Fibroblast of mammary gland (primary cell): ENCODE results near the gene GDPD5.
A peak's percentile ranks its signal among the peaks of the same experiment; 100 is the strongest.

Experiments
- DNase-seq: peaks from one replicate; pipeline ENCODE4 v3.0.0-alpha.2; 2010; ENCODE audit warnings: low read depth
- H3K4me3 ChIP-seq: 2 replicates; pipeline ENCODE4 v1.5.1; 2011; ENCODE audit warnings: low read depth, mild to moderate bottlenecking, low read length, moderate library complexity; ENCODE audit not compliant: control insufficient read depth
- TF ChIP-seq, protein P1 (sequence below): conservative IDR thresholded peaks from 2 replicates; pipeline ENCODE4 v1.5.1; 2011; ENCODE audit warnings: low read depth, low read length, inconsistent platforms; ENCODE audit not compliant: control insufficient read depth, insufficient read depth

GDPD5 gene

GRCh38 chr11:75429902-75430713 lies 95.6 kb downstream of the GDPD5 start:
- no peak overlapping the region for H3K4me3 ChIP-seq
- TF ChIP-seq, protein P1, sequence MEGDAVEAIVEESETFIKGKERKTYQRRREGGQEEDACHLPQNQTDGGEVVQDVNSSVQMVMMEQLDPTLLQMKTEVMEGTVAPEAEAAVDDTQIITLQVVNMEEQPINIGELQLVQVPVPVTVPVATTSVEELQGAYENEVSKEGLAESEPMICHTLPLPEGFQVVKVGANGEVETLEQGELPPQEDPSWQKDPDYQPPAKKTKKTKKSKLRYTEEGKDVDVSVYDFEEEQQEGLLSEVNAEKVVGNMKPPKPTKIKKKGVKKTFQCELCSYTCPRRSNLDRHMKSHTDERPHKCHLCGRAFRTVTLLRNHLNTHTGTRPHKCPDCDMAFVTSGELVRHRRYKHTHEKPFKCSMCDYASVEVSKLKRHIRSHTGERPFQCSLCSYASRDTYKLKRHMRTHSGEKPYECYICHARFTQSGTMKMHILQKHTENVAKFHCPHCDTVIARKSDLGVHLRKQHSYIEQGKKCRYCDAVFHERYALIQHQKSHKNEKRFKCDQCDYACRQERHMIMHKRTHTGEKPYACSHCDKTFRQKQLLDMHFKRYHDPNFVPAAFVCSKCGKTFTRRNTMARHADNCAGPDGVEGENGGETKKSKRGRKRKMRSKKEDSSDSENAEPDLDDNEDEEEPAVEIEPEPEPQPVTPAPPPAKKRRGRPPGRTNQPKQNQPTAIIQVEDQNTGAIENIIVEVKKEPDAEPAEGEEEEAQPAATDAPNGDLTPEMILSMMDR = no peak
- DNase-seq = peak; percentile 58

GRCh38 chr11:75429641-75429901 lies 96.2 kb downstream of the GDPD5 start:
- TF ChIP-seq, protein P1 = no peak
- DNase-seq = no peak
- H3K4me3 ChIP-seq = no peak overlapping the region

GRCh38 chr11:75428989-75429640 lies 96.6 kb downstream of the GDPD5 start:
- TF ChIP-seq, protein P1 = no peak
- no peak overlapping the region for H3K4me3 ChIP-seq
- DNase-seq = no peak

DNA sequence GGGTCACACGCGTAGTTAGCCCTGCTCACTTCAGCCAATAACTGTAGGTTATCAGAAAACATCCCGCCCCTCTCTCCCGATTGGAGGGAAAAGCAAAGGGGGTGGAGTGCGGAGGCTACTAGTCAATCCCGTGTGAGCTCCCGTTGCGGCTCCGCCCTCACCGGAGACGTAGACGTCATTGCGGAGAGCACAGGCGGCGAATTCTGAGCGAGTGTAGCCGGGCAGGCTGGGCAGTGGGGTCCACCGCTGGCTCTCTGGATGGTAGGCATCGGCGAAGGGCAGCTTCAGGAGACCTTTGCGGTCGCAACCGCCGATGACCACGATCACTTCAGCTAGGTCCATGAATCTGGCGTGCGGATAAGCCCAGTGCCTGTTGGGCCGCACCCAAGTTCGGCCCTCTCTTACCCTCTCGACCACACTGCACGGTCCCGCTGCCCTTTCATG lies 97.4 kb downstream of the GDPD5 start:
- peak; percentile 86 for DNase-seq
- TF ChIP-seq, protein P1 = no peak
- H3K4me3 ChIP-seq = peak overlapping the region; percentile 37

- DNase-seq = no peak
- TF ChIP-seq, protein P1 = no peak
- no peak overlapping the region for H3K4me3 ChIP-seq
These were observed 98.6 kb downstream of the GDPD5 start for GRCh38 chr11:75427181-75427580.

- no peak overlapping the region for H3K4me3 ChIP-seq
- DNase-seq = no peak
- TF ChIP-seq, protein P1 = no peak
These were observed 99.0 kb downstream of the GDPD5 start for GRCh38 chr11:75426720-75427086.
